DMS 273 treated with DMSO at 0.1 percent for 48 hours (cell line): ENCODE results near the gene RASSF10.

ENCODE experiments used
- DNase-seq: peaks from one replicate; lab custom pipeline; 2025; lab: John Stamatoyannopoulos, UW

Gene RASSF10

GRCh38 chr11:12994476-12994875 is 14.6 kb upstream of the RASSF10 start:
- no peak for DNase-seq

- DNase-seq, result no peak
Observed at GRCh38 chr11:12995188-12995587, 13.9 kb upstream of the RASSF10 start.

GRCh38 chr11:12995823-12996222 is 13.3 kb upstream of the RASSF10 start:
- DNase-seq, result no peak

GRCh38 chr11:12997168-12997567 is 11.9 kb upstream of the RASSF10 start:
- no peak for DNase-seq

GRCh38 chr11:12998336-12998735 is 10.8 kb upstream of the RASSF10 start:
- no peak for DNase-seq

- no peak for DNase-seq
Observed at GRCh38 chr11:12999597-12999996, 9.5 kb upstream of the RASSF10 start.

GRCh38 chr11:13000116-13000515 is 9.0 kb upstream of the RASSF10 start:
- no peak for DNase-seq

- DNase-seq, result no peak
Observed at GRCh38 chr11:13000721-13001120, 8.4 kb upstream of the RASSF10 start.

GRCh38 chr11:13003736-13004493 is 5.2 kb upstream of the RASSF10 start:
- DNase-seq, result no peak

GRCh38 chr11:13007182-13008060 is 1.7 kb upstream of the RASSF10 start:
- no peak for DNase-seq

- DNase-seq, result no peak
Observed at GRCh38 chr11:13008061-13008435, 1.1 kb upstream of the RASSF10 start.

- no peak for DNase-seq
Observed at GRCh38 chr11:13009476-13009920, 382 bp downstream of the RASSF10 start.

- DNase-seq, result peak; percentile 1
Observed at GRCh38 chr11:13009921-13010748, 1.0 kb downstream of the RASSF10 start.

- no peak for DNase-seq
Observed at GRCh38 chr11:13010749-13011465, 1.8 kb downstream of the RASSF10 start.

GRCh38 chr11:13011466-13012055 is 2.4 kb downstream of the RASSF10 start:
- DNase-seq, result no peak

GRCh38 chr11:13012056-13012661 is 3.0 kb downstream of the RASSF10 start:
- DNase-seq, result no peak

GRCh38 chr11:13013054-13013488 is 4.0 kb downstream of the RASSF10 start:
- no peak for DNase-seq

GRCh38 chr11:13015753-13016152 is 6.6 kb downstream of the RASSF10 start:
- DNase-seq, result no peak

- DNase-seq, result no peak
Observed at GRCh38 chr11:13016415-13016814, 7.3 kb downstream of the RASSF10 start.

- no peak for DNase-seq
Observed at GRCh38 chr11:13019313-13019712, 10.2 kb downstream of the RASSF10 start.

GRCh38 chr11:13023423-13023822 is 14.3 kb downstream of the RASSF10 start:
- DNase-seq, result no peak
